Nephron progenitor cell (in vitro differentiated cells): ENCODE data around the gene KCNH3.

Experiments
- DNase-seq: peaks from one replicate; pipeline ENCODE4 v3.0.0; 2021
- H3K27ac Mint-ChIP-seq: 2 replicates; pipeline ENCODE4 v1.8.0; 2021; ENCODE audit warnings: mild to moderate bottlenecking, moderate library complexity, mixed read lengths
- H3K27me3 Mint-ChIP-seq: 2 replicates; pipeline ENCODE4 v1.8.0; 2021; ENCODE audit warnings: mild to moderate bottlenecking, low read depth, mixed read lengths; ENCODE audit not compliant: poor library complexity
- H3K36me3 Mint-ChIP-seq: 2 replicates; pipeline ENCODE4 v1.8.0; 2021; ENCODE audit warnings: low read depth, mixed read lengths
- H3K4me1 Mint-ChIP-seq: 2 replicates; pipeline ENCODE4 v1.8.0; 2021; ENCODE audit warnings: mixed read lengths
- H3K4me3 Mint-ChIP-seq: 2 replicates; pipeline ENCODE4 v1.8.0; 2021; ENCODE audit warnings: mild to moderate bottlenecking, moderate library complexity, mixed read lengths
- H3K9me3 Mint-ChIP-seq: 2 replicates; pipeline ENCODE4 v1.8.0; 2021; ENCODE audit warnings: mild to moderate bottlenecking, moderate library complexity, mixed read lengths
- TF ChIP-seq, protein P1 (sequence below): fragments of 200-600 bp; sonication (generic); IDR thresholded peaks from 2 replicates; pipeline ENCODE4 v1.5.0; 2021; ENCODE audit warnings: antibody characterized with exemption

Gene KCNH3

DNA sequence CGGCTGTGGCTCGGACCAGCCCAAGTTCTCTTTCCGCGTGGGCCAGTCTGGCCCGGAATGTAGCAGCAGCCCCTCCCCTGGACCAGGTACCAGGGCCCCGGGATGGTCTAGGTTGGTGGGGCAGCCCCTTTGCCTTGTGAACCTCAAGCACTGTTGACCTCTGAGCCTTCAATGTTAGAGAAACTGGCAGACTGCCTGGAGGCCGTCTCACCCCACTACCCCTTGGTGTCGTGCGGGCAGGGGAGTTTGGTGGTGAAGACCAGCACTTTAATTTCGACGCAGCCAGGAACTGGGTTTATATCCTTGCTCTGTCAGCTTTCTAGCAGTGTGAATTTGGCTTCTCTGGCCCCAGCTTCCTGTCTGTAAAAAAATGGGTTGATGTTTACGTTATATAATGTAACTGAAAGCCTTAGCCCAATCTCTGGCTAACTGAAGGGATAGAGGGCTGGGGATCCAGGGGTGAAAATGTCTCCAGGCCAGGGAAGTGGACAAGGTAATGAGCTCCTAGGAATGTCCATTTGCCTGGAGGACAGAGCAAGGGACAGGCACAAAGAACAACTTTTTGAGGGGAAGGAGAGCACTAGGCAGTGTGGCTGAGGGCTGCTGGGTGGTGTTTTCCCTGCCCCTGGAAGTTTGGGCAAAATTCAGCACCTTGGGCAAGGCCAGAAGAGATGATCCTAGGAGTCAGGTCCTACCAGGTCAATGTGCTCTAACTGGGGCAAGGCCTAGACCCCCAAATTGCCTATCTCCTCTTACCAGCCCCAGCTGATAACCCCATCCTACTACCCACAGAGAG is 17.8 kb downstream of the KCNH3 start:
- Mint-ChIP-seq H3K4me1 (peaks cover 12% of the 10 kb centered on the region), H3K36me3 (peaks cover 29% of the 10 kb centered on the region), H3K27ac (no peak overlapping the region), H3K27me3 (peaks cover 20% of the 10 kb centered on the region), H3K9me3 (no peaks in the 10 kb centered on the region), H3K4me3 (no peak overlapping the region)
- DNase-seq, result no peak
- TF ChIP-seq, protein P1, sequence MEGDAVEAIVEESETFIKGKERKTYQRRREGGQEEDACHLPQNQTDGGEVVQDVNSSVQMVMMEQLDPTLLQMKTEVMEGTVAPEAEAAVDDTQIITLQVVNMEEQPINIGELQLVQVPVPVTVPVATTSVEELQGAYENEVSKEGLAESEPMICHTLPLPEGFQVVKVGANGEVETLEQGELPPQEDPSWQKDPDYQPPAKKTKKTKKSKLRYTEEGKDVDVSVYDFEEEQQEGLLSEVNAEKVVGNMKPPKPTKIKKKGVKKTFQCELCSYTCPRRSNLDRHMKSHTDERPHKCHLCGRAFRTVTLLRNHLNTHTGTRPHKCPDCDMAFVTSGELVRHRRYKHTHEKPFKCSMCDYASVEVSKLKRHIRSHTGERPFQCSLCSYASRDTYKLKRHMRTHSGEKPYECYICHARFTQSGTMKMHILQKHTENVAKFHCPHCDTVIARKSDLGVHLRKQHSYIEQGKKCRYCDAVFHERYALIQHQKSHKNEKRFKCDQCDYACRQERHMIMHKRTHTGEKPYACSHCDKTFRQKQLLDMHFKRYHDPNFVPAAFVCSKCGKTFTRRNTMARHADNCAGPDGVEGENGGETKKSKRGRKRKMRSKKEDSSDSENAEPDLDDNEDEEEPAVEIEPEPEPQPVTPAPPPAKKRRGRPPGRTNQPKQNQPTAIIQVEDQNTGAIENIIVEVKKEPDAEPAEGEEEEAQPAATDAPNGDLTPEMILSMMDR, result no peak

DNA sequence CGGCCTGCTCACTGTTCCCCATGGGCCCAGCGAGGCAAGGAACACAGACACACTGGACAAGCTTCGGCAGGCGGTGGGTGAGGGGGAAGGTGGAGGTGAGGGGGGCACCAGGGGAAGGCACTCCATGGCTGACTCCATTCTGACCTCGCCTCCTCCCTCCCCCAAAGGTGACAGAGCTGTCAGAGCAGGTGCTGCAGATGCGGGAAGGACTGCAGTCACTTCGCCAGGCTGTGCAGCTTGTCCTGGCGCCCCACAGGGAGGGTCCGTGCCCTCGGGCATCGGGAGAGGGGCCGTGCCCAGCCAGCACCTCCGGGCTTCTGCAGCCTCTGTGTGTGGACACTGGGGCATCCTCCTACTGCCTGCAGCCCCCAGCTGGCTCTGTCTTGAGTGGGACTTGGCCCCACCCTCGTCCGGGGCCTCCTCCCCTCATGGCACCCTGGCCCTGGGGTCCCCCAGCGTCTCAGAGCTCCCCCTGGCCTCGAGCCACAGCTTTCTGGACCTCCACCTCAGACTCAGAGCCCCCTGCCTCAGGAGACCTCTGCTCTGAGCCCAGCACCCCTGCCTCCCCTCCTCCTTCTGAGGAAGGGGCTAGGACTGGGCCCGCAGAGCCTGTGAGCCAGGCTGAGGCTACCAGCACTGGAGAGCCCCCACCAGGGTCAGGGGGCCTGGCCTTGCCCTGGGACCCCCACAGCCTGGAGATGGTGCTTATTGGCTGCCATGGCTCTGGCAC is 18.5 kb downstream of the KCNH3 start:
- Mint-ChIP-seq H3K4me1 (peaks cover 12% of the 10 kb centered on the region), H3K36me3 (peaks cover 33% of the 10 kb centered on the region)

DNA sequence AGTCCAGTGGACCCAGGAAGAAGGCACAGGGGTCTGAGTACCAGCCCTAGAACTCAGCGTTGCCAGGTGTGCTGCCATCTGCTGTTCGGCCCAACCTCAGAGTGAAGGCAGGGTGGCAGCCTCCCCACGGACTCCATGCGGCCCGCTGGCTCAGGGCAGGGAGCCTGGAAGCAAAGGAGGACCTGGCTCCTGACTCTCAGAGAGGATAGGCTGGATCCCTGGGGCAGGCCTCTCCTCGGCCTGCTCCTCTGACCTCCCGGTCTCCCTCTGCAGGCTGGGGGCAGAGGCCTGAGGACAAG is 19.0 kb downstream of the KCNH3 start:
- Mint-ChIP-seq H3K4me3 (no peak overlapping the region), H3K27me3 (peaks cover 11% of the 10 kb centered on the region), H3K4me1 (peaks cover 12% of the 10 kb centered on the region), H3K27ac (no peak overlapping the region), H3K36me3 (peaks cover 38% of the 10 kb centered on the region), H3K9me3 (no peaks in the 10 kb centered on the region)
- no peak for DNase-seq
- TF ChIP-seq, protein P1, result no peak

More for the DNA sequence above, 18.5 kb downstream of the KCNH3 start:
- Mint-ChIP-seq H3K27ac (no peak overlapping the region), H3K9me3 (no peaks in the 10 kb centered on the region), H3K27me3 (peaks cover 14% of the 10 kb centered on the region), H3K4me3 (no peak overlapping the region)
- DNase-seq, result no peak
- TF ChIP-seq, protein P1, result no peak

DNA sequence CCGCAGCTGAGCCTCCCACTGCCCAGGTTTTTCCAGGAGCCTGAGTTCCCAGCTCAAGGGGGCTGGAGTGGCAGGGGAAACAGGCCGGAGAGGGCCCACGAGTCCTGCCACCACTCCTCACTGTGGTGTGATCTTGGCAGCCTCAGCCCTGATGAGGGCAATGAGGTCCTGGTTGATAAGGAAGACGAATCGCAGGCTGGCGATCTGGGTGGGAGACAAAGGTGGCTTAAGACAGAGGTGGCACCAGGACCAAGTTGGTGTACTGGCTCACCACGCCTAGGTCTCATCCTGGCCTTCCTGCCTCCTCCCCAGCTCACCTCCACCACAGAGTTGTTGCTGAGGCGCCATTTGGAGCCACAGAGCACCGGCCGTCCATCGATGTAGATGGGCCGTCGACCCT is 19.7 kb downstream of the KCNH3 start:
- Mint-ChIP-seq H3K27ac (no peak overlapping the region), H3K36me3 (peaks cover 43% of the 10 kb centered on the region), H3K4me1 (peaks cover 9% of the 10 kb centered on the region), H3K4me3 (no peak overlapping the region), H3K27me3 (peaks cover 6% of the 10 kb centered on the region), H3K9me3 (no peaks in the 10 kb centered on the region)
- TF ChIP-seq, protein P1, result no peak
- no peak for DNase-seq

DNA sequence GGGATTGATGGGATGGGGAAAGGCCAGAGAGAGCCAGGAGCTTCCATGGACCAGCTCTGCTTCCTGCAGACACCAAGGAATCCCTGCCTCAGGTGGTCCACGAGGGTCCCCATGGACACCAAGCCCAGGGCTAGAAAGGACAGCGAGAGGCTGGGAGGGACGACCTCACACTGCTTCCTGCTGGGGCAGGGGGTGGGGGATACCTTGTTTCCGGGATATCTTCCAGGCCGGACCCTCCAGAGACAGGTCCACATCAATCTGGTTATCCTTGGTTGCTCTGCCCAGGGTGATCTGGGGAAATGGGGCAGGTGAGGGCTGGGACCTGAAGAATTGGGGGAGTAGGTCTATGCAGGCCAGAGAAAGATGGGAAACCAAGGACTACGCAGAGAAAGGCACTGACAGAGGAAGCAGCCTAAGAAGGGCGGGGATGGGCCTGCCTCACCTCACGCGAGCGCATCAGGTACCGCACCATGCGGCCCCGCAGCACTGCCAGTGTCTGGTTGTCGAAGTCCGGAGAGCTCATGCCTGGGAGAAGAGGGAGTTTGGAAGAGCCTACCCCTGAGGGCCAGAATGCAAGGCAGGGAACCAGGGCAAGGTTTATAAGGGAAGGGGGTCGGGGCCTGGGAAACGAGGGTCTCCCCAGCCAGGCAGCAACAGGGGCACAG is 20.3 kb downstream of the KCNH3 start:
- Mint-ChIP-seq H3K27me3 (peaks cover 3% of the 10 kb centered on the region), H3K36me3 (peaks cover 49% of the 10 kb centered on the region), H3K4me1 (peaks cover 2% of the 10 kb centered on the region), H3K27ac (no peak overlapping the region), H3K9me3 (no peaks in the 10 kb centered on the region), H3K4me3 (no peak overlapping the region)
- DNase-seq, result no peak
- TF ChIP-seq, protein P1, result no peak
